Ovary (tissue), 9 donors: ENCODE data around the gene GARNL3. TPM values are rescaled to one million over a fixed set of nuclear protein-coding genes. Genes with fewer than 3 reads are reported as not detected.

Experiments
- DNase-seq, 5 donors: peaks; one replicate each; pipeline ENCODE4 v3.0.0-alpha.2; 2019 to 2020
- H3K27ac ChIP-seq, 2 donors: fragments of 200-600 bp; one replicate each; pipeline versions ENCODE4 v1.5.1 to v1.8.0; 2019 to 2022
- H3K27me3 ChIP-seq: fragments of 200-600 bp; one replicate; pipeline ENCODE4 v1.8.0; 2022
- H3K36me3 ChIP-seq: fragments of 200-600 bp; sonication (generic); one replicate; pipeline ENCODE4 v1.5.1; 2019
- H3K4me1 ChIP-seq: one replicate; pipeline ENCODE4 v1.8.1; 2013; ENCODE audit warnings: mild to moderate bottlenecking, moderate library complexity; ENCODE audit not compliant: insufficient read depth
- H3K4me3 ChIP-seq: fragments of 200-600 bp; sonication (generic); one replicate; pipeline ENCODE4 v1.5.1; 2017
- H3K9me3 ChIP-seq, 2 donors: fragments of 200-600 bp in 1 of 2; sonication (generic) in 1 of 2; one replicate each; pipeline versions ENCODE4 v1.5.1 to v1.8.1; 2013 to 2019; ENCODE audit warnings: mild to moderate bottlenecking in 1 of 2, moderate library complexity in 1 of 2
- EP300 ChIP-seq: sonication (generic); formaldehyde crosslinking; IDR thresholded peaks from one replicate; pipeline ENCODE4 v1.6.1; 2017; ENCODE audit warnings: antibody characterized with exemption
- POLR2A ChIP-seq: fragments of 450-650 bp; IDR thresholded peaks from one replicate; pipeline ENCODE4 v1.6.1; 2017; ENCODE audit warnings: antibody characterized with exemption, mild to moderate bottlenecking, moderate library complexity
- WGBS, 3 donors: extraction: QIAGEN DNeasy Blood & Tissue Kit in 1 of 3; methylation state at CpG; one replicate each; pipeline versions ENCODE4 v1.1.5 to v1.1.7; 2013 to 2017; 5-methylcytosine and 5-hydroxymethylcytosine counted together
- intact Hi-C, 4 donors: fragments of 100-400 bp; cut with DNase I; formaldehyde crosslinking; loops; one replicate each; pipeline versions ENCODE4 v1.11.0 to v1.15.1; 2022 to 2023
- polyA plus RNA-seq, 2 donors: library from polyadenylated mRNA; stranded (reverse); fragments of 200-250 nt in 1 of 2; fragments of 350-450 nt in 1 of 2; fragmentation: Illumina TruSeq in 1 of 2; extraction: RNeasy Lipid Tissue Mini Kit (QIAGEN cat#74804) in 1 of 2; gene quantifications; one replicate each; pipeline ENCODE4 v1.2.3, GENCODE V29; 2013 to 2014
- total RNA-seq, 7 donors: library from RNA; depleted of rRNA in 2 of 7; stranded (reverse); fragments of >200 nt in 2 of 7; fragmentation: NEBNext Ultra II Directional in 3 of 7; extraction: Animal tissue kit (Norgen Biotek cat#: 25700) in 3 of 7; gene quantifications; one replicate each; pipeline versions ENCODE4 v1.1.0 to v1.2.4, GENCODE V29; 2016 to 2023
- TF ChIP-seq, protein P1 (sequence below), 3 donors: fragments of 450-650 bp in 2 of 3; fragments of 200-600 bp in 1 of 3; IDR thresholded peaks; one replicate each; pipeline versions ENCODE4 v1.5.1 to v1.8.0; 2016 to 2022; ENCODE audit warnings: antibody characterized with exemption in 3 of 3, mild to moderate bottlenecking in 1 of 3
- donor health status: DM: no; HTN: no; CAD: no; lungs with moderate emphysema.
- donor health status: DM: no; HTN: no; CAD: no.
- donor health status: Bipolar disorder and iron deficiency.
- donor health status: DM: yes; HTN: yes; CAD: no.
- donor health status: DM: no; HTN: no; CAD: no.
- donor health status: DM: yes; HTN: yes; CAD: no.

GARNL3 gene
- total and polyA plus RNA-seq, 9 donors = 8.9 to 30.7 (median 22.9) TPM

DNA sequence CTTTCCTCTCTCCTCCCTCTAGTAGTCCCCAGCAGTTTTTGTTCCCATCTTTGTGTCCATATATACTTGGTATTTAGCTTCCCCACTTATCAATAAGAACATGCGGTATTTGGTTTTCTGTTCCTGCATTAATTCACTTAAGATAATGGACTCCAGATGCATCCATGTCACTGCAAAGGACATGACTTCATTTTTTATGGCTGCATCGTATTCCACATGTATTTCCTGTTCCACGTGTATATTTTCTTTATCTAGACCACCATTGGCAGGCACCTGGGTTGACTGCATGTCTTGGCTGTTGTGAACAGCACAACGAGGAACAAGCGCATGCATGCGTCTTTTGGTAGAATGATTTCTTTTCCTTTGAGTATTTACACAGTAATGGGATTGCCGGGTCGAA lies 165.8 kb downstream of the GARNL3 start:
- no peak for DNase-seq
- Histone ChIP-seq H3K36me3 (no peaks in the 10 kb centered on the region), H3K4me3 (no peak overlapping the region), H3K4me1 (peaks cover 2% of the 10 kb centered on the region), H3K27ac (no peak overlapping the region), H3K27me3 (no peaks in the 10 kb centered on the region), H3K9me3 (no peaks in the 10 kb centered on the region)
- intact Hi-C loops = no loop called here
- TF ChIP-seq EP300 (no peak), POLR2A (no peak)
- TF ChIP-seq, protein P1, sequence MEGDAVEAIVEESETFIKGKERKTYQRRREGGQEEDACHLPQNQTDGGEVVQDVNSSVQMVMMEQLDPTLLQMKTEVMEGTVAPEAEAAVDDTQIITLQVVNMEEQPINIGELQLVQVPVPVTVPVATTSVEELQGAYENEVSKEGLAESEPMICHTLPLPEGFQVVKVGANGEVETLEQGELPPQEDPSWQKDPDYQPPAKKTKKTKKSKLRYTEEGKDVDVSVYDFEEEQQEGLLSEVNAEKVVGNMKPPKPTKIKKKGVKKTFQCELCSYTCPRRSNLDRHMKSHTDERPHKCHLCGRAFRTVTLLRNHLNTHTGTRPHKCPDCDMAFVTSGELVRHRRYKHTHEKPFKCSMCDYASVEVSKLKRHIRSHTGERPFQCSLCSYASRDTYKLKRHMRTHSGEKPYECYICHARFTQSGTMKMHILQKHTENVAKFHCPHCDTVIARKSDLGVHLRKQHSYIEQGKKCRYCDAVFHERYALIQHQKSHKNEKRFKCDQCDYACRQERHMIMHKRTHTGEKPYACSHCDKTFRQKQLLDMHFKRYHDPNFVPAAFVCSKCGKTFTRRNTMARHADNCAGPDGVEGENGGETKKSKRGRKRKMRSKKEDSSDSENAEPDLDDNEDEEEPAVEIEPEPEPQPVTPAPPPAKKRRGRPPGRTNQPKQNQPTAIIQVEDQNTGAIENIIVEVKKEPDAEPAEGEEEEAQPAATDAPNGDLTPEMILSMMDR (IDR thresholded peaks at IDR 0.05) = no peak
- WGBS, 3 donors = 93 to 94% (median 93%) methylated on average over 8 of the region's 8 CpGs

DNA sequence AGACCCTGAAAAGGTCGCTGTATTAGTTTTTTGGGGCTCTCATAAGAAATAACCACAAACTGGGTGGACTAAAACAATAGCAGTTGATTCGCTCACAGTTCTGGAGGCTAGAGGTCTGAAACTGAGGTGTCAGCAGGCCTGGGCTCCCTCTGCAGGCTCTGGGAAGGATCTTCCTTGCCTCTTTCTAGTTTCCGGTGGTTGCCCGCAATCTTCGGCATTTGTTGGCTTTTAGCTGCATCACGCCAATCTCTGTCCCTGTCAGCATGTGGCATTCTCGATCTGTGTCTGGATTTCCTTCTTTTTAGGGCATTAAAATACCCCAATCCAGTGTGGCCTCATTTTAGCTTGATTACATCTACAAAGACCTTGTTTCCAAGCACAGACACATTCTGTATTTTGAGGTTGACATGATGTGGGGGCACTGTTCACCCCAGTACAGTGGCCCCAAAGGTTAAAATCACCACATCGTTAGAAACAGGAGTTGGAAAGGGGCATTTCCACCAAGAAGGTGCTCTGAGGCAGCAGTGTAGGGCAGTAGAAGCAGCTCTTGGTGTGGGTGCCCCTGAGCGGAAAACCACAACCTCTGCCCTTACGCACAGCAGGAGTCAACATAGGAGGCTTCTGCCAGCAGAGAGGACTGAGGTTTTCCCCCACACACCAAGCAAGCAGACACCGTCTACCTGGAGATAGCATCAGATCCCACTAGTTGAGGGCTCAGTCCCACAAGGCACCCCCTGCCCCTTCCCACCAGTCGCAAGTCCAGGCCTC lies 173.1 kb downstream of the GARNL3 start:
- no peaks in the 10 kb centered on the region for H3K9me3 ChIP-seq
- intact Hi-C loops = no loop called here
- H3K4me1 ChIP-seq = no peaks in the 10 kb centered on the region
- no peak overlapping the region for H3K4me3 ChIP-seq
- H3K27ac ChIP-seq = no peak overlapping the region
- no peak for DNase-seq
- TF ChIP-seq POLR2A = no peak
- TF ChIP-seq, protein P1 (IDR thresholded peaks at IDR 0.05) = no peak
- no peak for TF ChIP-seq EP300
- no peaks in the 10 kb centered on the region for H3K36me3 ChIP-seq
- WGBS, 3 donors = 84 to 90% (median 90%) methylated on average over 12 of the region's 12 CpGs
- H3K27me3 ChIP-seq = no peaks in the 10 kb centered on the region

GRCh38 chr9:127438394-127438793 lies 173.8 kb downstream of the GARNL3 start:
- Histone ChIP-seq H3K9me3 (no peaks in the 10 kb centered on the region), H3K36me3 (no peaks in the 10 kb centered on the region), H3K27ac (no peak overlapping the region), H3K27me3 (no peaks in the 10 kb centered on the region), H3K4me3 (no peak overlapping the region), H3K4me1 (no peaks in the 10 kb centered on the region)
- WGBS, 3 donors = 91 to 94% (median 93%) methylated on average over 9 of the region's 9 CpGs
- intact Hi-C loops = no loop called here
- no peak for DNase-seq
- no peak for TF ChIP-seq EP300
- TF ChIP-seq, protein P1 (IDR thresholded peaks at IDR 0.05) = no peak
- TF ChIP-seq POLR2A = no peak

Other genes starting within 250 kb of the GARNL3 start
- 100 to 1,000 TPM in 1 of 7 donors, 10 to 100 TPM in 5, 1 to 10 TPM in 1; 9.8 to 108 (median 64.1) TPM for gene ANGPTL2, start 142.1 kb upstream of the GARNL3 start, total RNA-seq
- gene ANGPTL2, start 142.1 kb upstream of the GARNL3 start, polyA plus RNA-seq = 100 to 1,000 TPM in 1 of 2 donors, 10 to 100 TPM in 1; 27.5 to 114 TPM
- 10 to 100 TPM in 6 of 7 donors, 1 to 10 TPM in 1; 9.4 to 21.2 (median 17.9) TPM for gene SLC2A8, start 132.4 kb downstream of the GARNL3 start, total RNA-seq
- 10 to 100 TPM in 1 of 2 donors, 1 to 10 TPM in 1; 6.2 to 17.2 TPM for gene SLC2A8, start 132.4 kb downstream of the GARNL3 start, polyA plus RNA-seq
- gene ZNF79, start 159.6 kb downstream of the GARNL3 start, total RNA-seq = 10 to 100 TPM in 5 of 7 donors, 1 to 10 TPM in 2; 6.8 to 12.3 (median 11.0) TPM
- 1 to 10 TPM; 3.9 to 8.1 TPM for gene ZNF79, start 159.6 kb downstream of the GARNL3 start, polyA plus RNA-seq
- 1,000 to 10,000 TPM; 1,883 to 4,136 (median 2,145) TPM for gene RPL12, start 186.6 kb downstream of the GARNL3 start, total RNA-seq
- gene RPL12, start 186.6 kb downstream of the GARNL3 start, polyA plus RNA-seq = 1,000 to 10,000 TPM; 3,825 to 5,812 TPM
- 10 to 100 TPM; 14.2 to 28.5 (median 20.9) TPM for gene LRSAM1, start 186.7 kb downstream of the GARNL3 start, total RNA-seq
- 10 to 100 TPM in 1 of 2 donors, 1 to 10 TPM in 1; 9.0 to 11.9 TPM for gene LRSAM1, start 186.7 kb downstream of the GARNL3 start, polyA plus RNA-seq